Right ventricle myocardium inferior (tissue), 1 donor: Measurements from ENCODE around the gene ACAP3. TPM values are rescaled to one million over a fixed set of nuclear protein-coding genes. Genes with fewer than 3 reads are reported as not detected.

Source experiments
- ATAC-seq: fragments of 200-7000 bp; cut with Tn5 transposase; one replicate; pipeline ENCODE4 v1.9.1; 2020; ENCODE audit warnings: mild to moderate bottlenecking, moderate library complexity
- DNase-seq: peaks from one replicate; pipeline ENCODE4 v3.0.0; 2021; ENCODE audit errors: missing footprints
- intact Hi-C: fragments of 100-400 bp; cut with DNase I; formaldehyde crosslinking; loops from one replicate; pipeline ENCODE4 v1.11.0; 2022
- total RNA-seq: library from RNA; stranded (reverse); fragmentation: NEBNext Ultra II Directional; extraction: Animal tissue kit (Norgen Biotek cat#: 25700); gene quantifications from one replicate; pipeline ENCODE4 v1.2.1, GENCODE V29; 2021
- donor health status: DM: no; HTN: yes; CAD: no; lungs with severe emphysema.

Gene ACAP3
- total RNA-seq, 1 donor from 2014 or later: 57.3 TPM

DNA sequence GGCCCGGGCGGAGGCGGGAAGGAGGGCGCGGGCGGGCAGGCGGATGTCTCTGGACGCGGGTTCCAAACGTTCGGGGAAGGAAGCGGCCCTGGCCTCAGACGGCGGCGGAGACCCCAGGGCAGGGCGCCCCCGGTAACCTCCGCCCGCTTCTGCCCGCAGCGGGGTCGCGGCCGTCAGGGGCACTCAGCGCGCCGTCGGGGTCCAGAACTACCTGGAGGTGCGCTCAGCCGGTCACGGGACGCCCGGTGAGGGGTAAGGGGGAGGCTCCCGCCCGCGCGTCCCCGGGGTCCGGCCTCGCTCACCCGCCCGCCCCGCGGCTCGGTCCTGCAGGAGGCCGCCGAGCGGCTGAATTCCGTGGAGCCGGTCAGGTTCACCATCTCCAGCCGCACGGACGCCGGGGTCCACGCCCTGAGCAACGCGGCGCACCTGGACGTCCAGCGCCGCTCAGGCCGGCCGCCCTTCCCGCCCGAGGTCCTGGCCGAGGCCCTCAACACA, 1.1 kb upstream of the ACAP3 start:
- intact Hi-C loops: loop anchor here (2.0 kb wide), 1 partner anchor 40 kb away; the partner anchor contains the start of gene DVL1
- no peak for ATAC-seq
- DNase-seq: no peak

DNA sequence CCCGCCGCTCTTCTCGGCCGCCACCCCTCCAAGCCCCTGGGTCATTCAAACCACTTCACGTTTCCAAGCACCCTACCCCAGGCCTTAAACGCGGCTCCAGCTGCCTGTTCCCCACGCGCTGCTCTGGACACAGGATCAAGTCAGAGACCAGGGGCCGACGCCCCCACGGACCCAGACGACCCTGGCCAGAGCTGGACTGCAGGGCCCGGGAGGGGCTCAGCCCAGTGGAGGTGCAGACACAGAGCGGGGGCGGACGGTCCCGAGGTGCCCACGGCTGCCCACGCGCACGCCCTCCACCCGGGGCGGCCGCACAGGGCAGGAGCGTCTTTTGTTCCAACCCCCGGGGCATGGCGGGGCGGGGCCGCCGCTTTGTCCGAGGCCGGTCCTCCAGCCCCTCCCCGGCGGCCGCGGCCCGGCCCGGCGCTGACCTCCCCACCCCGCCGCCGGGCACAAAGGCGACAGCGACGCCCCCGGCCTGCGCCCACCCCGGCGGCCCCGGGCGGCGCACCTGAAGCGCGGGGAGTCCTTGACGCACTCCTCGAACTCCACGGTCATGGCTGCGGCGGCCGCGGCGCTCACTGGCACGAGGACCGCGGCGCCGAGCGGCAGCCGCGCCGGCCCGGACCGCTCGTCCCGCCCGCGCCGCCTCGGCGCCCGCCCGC, 338 bp downstream of the ACAP3 start:
- DNase-seq: peak; percentile 82
- intact Hi-C loops: no loop called here
- ATAC-seq: no peak

DNA sequence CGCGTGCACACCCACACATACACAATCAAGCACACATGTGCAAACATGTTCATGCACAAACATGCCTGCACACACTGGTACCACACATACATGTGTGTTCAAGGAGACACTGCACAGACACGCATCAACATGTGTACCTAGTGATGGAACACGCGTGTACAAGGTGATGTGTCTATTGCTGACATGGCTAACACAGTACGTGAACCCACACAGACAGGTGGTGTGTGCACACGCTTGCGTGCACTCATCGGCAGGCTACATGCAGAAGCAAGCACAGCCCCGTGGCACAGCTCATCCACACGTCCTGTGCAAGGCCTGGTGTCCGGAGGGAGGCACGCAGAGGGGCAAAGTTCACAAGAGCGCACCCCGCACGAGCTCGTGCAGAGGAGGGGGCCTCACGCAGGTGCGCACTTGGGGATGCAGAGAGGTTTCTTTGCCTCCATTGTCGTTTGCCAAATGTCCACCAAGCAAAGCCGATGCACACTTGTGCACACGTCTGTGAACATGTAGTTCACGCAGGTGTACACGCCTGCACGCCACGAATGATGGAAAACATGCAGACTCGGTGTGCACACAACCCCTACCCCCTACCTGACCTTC, 969 bp downstream of the ACAP3 start:
- DNase-seq: no peak
- intact Hi-C loops: no loop called here
- ATAC-seq: no peak

DNA sequence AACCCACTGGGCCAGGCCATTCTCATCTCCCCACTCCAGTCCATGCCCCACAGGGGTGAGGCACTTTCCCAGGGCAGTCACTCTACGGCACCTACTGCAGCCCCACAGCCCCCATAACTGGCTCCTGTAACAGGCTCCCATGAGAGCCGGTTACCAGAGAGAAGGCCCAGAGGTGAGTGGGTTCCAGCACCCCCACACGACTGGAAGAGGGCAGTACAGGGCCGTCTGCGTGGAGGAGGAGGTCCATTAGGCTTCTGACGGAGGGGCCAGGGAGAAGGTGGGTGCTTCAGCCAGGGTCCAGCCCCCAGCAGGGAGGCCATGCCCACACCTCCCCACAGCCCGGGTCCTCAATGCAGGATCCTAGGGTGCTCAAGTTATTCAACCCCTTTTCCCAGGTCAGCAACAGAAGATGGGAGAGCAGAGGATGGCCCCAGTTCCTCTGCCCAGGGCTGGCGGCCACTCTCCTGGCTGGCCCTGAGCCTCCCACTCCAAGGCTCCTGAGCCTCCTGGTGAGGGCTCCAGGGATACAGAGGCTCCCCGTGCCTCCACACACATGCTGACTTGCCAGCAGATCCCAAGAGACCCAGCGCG, 1.6 kb downstream of the ACAP3 start:
- ATAC-seq (no peak), DNase-seq (no peak)
- intact Hi-C loops: no loop called here

DNA sequence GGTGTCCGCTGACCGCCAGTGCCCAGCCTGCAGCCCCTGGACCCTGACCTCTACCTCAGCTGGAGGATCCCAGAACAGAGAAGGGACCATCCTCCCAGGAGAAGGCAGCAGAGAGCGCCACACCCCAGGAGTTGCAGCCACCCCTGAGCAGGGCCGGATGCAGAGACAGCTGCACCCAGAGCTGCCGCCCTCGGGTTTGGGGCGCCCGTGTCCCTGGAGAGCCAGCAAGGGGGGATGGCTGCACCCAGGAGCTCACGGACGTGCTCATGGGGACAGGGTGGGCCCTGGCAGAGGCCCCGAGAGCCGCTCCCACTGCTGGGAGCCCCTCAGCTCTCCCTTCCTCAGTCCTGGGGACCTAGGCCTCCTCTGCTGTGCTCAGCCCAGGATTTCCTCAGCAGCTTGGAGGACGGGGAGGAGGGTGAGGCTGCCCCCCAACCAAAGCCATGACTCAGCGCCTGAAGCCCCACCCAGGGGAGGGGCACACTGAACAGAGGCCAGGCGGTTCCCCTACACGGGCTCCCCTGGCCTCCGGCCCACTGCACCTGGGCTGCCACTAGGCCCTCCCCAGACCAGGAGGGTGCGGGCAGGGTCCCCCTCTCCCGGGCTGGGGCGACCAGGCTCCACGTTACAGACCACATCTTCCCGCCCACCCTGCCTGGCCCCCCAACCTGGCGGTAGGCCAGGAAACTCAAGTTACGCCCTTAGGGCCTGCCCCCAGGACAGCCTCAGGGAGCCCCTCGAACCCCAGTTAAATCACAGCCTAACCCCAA, 2.2 kb downstream of the ACAP3 start:
- ATAC-seq (peak; percentile 26), DNase-seq (peak; percentile 83)
- intact Hi-C loops: no loop called here

DNA sequence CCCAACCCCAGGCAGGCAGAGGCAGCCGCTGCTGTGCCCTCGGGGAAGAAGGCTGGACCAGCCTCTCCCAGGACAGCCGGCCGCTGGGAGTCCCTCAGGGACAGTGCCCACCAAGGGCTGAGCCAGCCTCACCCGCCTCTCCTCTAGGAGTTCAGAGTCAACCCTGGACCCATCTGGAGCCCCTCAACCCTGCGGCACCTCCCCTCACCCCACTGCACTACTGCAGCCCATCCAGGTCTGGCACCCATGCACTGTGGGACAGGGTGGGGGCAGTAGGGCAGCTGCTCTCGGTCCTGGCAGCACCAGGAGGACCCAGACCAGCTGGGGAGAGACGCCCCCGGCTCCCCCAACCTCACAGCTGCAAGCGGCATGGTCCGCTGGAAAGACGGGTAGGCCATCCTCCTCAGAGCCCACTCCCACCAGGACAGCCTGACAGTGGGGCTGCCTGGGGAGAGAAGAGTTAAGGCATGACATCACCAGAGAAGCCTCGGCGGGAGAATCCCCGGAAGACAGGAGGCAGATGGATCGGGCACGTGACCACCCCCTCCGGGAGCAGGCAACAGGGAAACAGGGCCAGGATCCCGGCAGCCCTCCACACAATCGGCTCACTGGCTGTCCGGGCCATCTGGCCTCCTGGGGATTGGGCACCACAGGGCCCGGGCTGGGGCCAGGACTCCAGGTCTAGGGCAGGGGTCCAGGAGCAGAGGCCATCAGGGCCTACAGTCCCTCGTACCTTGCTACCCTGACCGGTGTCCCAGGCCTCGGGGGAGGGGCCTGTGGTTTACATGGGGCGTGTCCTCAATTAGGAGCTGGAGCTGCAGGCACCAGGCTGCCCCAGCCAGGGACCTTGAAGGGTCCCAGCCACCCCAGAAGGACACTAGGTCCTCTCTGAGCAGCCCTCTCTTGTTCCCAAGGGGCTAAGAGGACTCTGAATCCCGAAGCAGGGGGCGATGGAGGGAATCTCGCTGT, 3.1 kb downstream of the ACAP3 start:
- ATAC-seq (peak; percentile 18), DNase-seq (peak; percentile 90)
- intact Hi-C loops: no loop called here

DNA sequence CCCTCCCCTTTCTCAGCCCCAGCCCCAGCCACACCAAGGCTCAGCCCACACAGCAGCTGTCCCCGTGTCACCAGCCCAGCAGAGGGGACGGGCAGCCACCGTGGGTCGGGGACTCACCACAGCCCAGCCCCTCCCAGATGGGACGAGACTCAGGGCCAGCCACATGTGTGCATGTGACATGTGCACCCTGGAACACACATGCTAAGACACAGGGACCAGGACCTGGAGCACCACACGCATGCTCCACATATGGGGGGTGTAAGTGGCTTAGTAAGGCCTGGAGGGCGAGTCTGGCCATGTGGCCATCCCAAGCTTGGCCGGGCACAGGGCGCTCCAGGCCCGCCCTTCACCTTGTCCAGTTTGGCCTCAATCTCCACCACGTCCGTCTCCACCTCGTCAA, 4.0 kb downstream of the ACAP3 start:
- intact Hi-C loops: no loop called here
- no peak for ATAC-seq

DNA sequence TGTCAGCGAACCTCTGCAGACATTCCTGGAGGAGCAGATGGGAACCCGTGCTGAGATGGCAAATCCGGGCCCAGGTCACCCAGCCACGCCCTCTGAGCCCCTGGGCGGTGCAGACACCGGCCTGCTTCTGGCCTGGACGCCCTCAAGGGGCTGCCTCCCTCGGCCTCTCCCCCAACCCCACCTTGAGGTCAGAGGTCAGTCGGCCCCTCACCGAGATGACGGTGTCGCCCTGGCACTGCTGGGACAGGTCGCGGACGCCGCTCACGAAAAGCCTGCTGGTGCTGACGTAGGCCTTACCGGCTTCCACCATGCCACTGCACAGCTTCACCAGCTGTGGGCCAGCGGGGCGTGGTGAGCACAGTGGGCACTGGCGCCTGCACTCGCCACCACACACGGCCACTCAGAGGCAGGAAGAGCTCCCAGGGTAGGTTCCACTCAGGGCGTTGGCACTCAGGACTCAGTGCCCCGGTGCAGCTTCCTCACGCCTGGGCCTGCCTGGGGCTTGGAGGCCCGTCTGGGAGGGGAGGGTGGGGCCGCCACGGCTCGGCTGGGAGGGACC, 4.7 kb downstream of the ACAP3 start:
- no peak for ATAC-seq
- DNase-seq: no peak
- intact Hi-C loops: no loop called here

More for the DNA sequence above, 4.0 kb downstream of the ACAP3 start:
- no peak for DNase-seq

DNA sequence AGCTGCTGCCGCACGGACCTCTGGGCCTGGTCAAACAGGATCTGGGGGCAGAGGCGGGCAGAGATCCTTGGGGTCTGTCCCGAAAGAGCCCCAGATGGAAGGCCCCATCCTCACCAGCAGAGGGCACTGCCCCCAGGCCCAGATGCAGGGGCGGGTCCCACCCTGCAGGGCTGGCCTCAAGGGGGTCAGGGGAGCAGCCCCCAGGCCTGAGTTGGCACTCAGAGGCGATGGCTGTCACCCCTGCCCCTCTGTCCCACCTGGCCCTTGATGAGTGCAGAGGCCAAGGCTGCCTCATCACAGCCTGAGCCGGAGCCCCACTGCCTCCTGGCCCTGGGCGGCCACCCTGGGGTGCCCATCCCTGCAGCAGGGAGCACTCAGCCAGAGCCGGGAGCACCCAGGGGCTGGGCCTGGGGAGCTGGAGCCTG, 5.7 kb downstream of the ACAP3 start:
- ATAC-seq (no peak), DNase-seq (no peak)
- intact Hi-C loops: no loop called here

DNA sequence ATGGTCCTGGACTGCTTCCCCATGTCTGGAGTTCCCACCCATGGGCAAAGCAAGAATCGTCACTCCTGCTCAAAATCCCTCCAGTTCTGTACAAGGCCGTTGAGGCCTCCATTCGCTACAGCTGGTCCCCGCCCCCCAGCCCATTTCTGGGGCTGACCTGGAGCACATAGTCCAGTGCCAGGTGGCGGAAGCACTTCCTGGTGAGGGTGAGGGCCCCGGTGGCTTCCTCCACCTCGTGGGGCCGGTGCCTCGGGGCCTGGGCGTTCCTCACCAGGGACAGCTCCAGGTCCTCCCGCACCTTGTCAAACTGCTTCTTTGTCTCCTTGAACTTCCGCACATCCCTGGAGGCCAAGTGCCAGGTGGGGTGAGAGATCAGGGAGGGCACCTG, 7.4 kb downstream of the ACAP3 start:
- DNase-seq (no peak), ATAC-seq (no peak)
- intact Hi-C loops: no loop called here

DNA sequence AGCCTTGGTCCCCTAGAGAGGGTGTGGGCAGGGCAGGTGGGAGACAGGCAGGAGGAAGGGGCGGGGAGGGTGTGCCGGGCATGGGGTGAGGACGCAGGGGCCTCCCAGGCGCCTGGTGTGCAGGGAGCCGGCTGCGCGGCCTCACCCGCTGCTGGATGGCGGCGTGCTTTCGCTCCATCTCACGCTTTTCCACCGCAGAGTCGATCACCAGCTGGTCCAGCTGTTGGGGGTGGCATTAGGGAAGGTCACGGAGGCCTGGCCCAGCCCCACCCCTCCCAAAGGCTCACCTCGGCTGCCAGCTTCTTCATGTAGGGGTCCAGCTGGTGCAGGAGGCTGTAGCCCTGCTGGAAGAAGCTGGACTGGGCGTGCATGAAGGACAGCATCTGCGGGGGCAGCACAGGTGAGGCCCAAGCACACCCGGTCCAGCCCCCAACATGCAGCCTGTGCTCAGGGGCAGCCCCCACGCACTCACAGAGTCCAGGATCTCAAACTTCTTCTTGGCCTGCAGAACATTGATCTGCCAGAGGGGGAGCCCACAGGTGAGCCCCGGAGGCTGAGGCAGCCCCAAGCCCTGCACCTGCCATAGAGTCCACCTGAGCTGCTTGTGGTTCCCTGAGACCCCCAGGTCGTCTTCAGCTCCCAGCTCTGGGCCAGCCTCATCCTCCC, 7.9 kb downstream of the ACAP3 start:
- intact Hi-C loops: no loop called here
- no peak for ATAC-seq
- no peak for DNase-seq

DNA sequence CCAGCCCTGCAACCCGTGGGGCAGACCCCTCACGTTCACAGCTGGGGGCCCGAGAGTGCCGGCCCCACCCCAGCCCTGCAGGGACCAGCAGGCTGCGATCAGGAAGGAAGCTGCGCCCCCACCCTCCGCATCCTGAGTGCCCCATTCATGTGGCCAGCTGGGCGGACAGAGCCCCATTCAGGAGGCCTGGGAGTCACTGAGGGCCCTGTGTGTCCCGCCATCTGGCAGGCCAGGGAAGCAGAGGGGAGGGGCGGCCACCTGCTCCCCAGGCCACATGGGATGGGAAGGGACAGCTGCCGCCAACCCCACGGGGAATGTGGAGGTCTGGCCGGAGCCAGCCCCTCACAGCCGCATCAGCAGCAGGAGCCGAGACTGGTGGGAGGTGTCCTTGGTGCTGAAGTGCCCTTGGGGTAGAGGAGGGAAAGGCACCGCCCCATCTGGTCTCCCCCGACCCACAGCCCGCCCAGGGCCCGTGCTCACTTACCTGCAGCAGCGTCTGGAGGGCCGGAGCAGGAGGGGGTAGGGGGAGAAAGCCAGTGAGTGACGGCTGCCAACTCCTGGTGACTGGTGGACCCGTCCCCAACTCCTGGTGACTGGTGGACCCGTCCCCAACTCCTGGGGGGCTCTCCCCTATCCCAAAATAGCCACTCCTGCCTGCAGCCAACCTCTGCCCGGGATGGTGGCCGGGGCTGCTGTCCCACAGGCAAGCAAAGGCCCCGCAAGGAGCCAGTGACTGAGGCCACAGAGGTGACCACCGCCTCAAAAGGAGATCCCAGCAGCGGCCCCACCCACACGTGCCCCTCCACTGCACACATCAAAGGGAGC, 8.7 kb downstream of the ACAP3 start:
- ATAC-seq (no peak), DNase-seq (no peak)
- intact Hi-C loops: no loop called here

DNA sequence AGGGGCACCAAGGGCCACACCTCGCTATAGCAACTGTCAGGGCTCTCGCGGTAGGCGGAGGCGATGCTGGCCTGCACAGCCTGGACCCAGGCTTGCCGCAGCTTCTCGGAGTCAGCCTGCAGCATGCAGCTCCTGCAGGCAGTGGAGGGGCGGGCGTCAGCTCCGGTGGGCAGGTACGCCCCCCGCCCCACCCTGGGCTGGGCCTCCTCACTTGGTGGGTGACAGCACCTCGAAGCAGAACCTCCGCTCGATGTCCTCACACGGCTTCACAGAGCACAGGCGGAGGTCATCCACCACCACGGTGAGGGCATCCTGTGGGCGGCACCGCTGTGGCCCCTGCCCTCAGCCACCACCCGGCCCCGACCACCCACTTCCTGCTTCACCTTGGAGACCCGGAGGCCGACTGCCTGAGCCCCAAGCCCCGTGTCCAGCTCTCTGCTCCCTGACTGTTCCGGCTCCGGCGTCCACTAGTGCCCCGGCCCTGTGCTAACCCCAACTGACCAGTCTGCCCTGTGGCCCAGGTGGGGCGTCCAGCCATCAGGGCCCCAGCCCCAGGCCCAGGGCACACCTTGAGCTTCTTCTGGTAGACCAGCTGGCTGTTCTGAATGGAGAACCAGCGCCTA, 9.8 kb downstream of the ACAP3 start:
- no peak for ATAC-seq
- intact Hi-C loops: no loop called here
- DNase-seq: no peak

DNA sequence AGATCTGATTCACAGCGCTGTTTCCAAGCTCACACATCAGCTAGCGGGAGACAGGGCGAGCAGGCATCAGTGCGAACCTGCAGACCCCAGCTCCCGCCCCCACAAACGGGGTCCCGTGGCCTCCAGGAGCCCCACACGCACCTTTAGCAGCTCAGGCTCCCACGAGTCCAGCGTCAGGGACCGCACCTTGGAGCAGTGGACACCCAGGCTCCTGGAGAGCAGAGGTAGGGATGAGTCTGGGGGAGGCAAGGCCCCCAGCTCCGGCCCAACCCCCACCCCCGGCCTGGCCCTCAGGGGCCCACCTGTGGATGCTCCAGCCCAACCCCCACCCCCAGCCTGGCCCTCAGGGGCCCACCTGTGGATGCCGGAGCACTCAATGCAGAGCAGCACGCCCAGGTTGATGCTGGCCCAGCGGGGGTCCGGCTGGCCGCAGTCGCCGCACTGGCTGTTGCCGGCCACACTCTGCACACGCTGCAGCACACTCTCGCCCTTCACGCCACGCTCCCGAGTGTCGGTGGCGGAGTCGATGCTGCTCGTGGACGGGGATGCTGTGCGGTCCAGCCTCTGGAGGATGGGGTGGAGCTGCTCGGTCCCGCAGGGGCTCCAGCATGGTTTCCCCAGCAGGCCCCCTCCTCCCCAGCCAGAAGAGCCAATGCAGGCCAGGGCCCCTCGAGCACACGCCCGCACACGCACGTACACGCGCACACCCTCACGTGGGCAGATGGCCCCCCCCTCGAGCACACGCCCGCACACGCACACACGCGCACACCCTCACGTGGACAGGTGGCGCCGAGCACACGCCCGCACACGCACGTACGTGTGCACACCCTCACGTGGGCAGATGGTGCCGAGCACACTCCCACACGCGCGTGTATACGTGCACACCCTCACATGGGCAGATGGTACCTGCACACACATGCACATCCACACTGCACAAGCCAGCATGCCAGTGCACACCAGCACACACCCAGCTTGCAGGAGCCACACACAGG, 11.4 kb downstream of the ACAP3 start:
- intact Hi-C loops: no loop called here
- no peak for DNase-seq
- ATAC-seq: no peak

DNA sequence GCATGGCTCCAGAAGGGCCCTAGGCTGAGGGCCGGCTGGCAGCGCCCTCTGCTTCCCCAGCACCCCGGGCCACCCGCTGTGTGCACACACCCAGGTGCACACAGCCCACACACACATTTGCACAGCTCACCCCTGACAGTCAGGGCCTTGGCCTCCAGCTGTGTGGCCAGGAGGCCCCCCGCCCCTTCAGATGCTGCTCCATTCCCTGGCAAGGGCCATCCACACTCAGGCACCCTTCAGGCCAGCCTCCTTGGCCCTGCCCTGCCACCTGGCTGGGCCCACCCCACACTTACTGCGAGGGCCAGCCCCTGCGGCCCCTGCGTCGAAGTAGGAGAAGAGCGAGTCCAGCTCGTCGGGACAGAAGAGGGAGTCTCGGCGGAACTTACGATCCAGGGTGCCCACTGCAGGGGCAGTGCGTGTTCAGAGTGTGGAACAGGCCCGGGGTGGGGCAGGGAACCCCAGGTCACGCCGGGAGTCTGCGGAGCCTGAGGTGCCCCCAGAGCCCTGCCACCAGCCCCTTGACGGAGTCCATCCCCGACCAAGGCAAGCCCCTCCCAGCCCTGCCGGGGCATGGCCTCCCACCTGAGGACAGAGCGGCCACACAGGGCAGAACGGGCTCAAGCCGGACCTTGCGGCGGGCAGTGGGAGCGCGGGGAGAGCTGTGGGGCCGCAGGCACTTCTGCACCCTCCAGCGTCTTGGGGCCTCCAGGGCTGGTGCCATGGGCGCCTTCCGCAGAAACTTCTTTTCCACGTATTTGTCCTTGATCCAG, 12.4 kb downstream of the ACAP3 start:
- DNase-seq: no peak
- intact Hi-C loops: no loop called here
- no peak for ATAC-seq
